ENCODE measurements around the gene CEP112. TPM values are rescaled to one million over a fixed set of nuclear protein-coding genes. Genes with fewer than 3 reads are reported as not detected.
"Not testable (repeated sequence)": the region's sequence is repeated elsewhere in the genome, so short reads cannot be mapped to it uniquely, and the experiment has no call there.

Gene CEP112
- total RNA-seq, 1 donor from 2014 or later: 14.5 TPM

DNA sequence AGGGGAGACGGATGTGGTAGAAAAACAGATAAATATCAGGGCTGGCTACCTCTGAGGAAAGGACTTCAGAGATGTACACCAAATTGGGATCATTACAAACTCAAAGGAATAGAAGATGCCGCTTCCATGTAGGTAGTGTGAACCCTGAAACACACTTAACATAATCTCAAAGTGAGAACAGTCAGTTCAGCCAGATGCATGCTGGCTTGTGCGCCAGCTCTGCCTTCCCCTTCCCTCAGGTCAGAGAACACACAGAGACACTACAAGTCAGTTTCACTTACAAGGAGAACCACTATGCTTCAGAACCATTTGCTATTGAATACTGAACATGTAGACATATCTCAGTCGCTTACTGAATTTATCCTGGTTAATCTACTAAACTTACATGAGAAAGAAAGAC, 454.5 kb downstream of the CEP112 start:
- Histone ChIP-seq H3K27me3 (ENCODE audit: low read depth) (no peaks in the 10 kb centered on the region), H3K27ac (replicated peaks) (peak overlapping the region; percentile 57), H3K9me3 (replicated peaks) (peaks cover 12% of the 10 kb centered on the region), H3K36me3 (peaks cover 9% of the 10 kb centered on the region), H3K4me1 (peaks cover 7% of the 10 kb centered on the region), H3K4me3 (no peak overlapping the region)
- TF ChIP-seq, protein P1, sequence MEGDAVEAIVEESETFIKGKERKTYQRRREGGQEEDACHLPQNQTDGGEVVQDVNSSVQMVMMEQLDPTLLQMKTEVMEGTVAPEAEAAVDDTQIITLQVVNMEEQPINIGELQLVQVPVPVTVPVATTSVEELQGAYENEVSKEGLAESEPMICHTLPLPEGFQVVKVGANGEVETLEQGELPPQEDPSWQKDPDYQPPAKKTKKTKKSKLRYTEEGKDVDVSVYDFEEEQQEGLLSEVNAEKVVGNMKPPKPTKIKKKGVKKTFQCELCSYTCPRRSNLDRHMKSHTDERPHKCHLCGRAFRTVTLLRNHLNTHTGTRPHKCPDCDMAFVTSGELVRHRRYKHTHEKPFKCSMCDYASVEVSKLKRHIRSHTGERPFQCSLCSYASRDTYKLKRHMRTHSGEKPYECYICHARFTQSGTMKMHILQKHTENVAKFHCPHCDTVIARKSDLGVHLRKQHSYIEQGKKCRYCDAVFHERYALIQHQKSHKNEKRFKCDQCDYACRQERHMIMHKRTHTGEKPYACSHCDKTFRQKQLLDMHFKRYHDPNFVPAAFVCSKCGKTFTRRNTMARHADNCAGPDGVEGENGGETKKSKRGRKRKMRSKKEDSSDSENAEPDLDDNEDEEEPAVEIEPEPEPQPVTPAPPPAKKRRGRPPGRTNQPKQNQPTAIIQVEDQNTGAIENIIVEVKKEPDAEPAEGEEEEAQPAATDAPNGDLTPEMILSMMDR (IDR thresholded peaks at IDR 0.05; ENCODE audit: borderline replicate concordance): no peak
- DNase-seq: no peak
- intact Hi-C loops (cut with micrococcal nuclease): no loop called here

GRCh38 chr17:65733314-65733713, 458.6 kb downstream of the CEP112 start:
- H3K27ac ChIP-seq (replicated peaks): no peak overlapping the region
- peaks cover 25% of the 10 kb centered on the region for H3K4me1 ChIP-seq
- H3K9me3 ChIP-seq (replicated peaks): no peaks in the 10 kb centered on the region
- no peaks in the 10 kb centered on the region for H3K27me3 ChIP-seq (ENCODE audit: low read depth)
- no peaks in the 10 kb centered on the region for H3K36me3 ChIP-seq
- intact Hi-C loops (cut with micrococcal nuclease): no loop called here
- no peak for DNase-seq
- H3K4me3 ChIP-seq: no peak overlapping the region
- TF ChIP-seq, protein P1 (IDR thresholded peaks at IDR 0.05; ENCODE audit: borderline replicate concordance): no peak

- H3K36me3 ChIP-seq; intact Hi-C loops (cut with micrococcal nuclease); DNase-seq; H3K27me3 ChIP-seq (ENCODE audit: low read depth); H3K4me3 ChIP-seq; H3K27ac ChIP-seq (replicated peaks); H3K9me3 ChIP-seq (replicated peaks): not testable (repeated sequence)
- H3K4me1 ChIP-seq: peaks cover 28% of the 10 kb centered on the region
These were observed 459.3 kb downstream of the CEP112 start for GRCh38 chr17:65732667-65733066.

GRCh38 chr17:65730711-65731169, 461.2 kb downstream of the CEP112 start:
- Histone ChIP-seq H3K36me3 (no peaks in the 10 kb centered on the region), H3K9me3 (replicated peaks) (no peaks in the 10 kb centered on the region), H3K4me3 (no peak overlapping the region), H3K27ac (replicated peaks) (peak overlapping the region; percentile 36), H3K4me1 (peaks cover 28% of the 10 kb centered on the region), H3K27me3 (ENCODE audit: low read depth) (no peaks in the 10 kb centered on the region)
- TF ChIP-seq, protein P1 (IDR thresholded peaks at IDR 0.05; ENCODE audit: borderline replicate concordance): no peak
- no peak for DNase-seq
- intact Hi-C loops (cut with micrococcal nuclease): no loop called here

- TF ChIP-seq, protein P1 (IDR thresholded peaks at IDR 0.05; ENCODE audit: borderline replicate concordance): no peak
- H3K36me3 ChIP-seq: no peaks in the 10 kb centered on the region
- H3K9me3 ChIP-seq (replicated peaks): no peaks in the 10 kb centered on the region
- peaks cover 28% of the 10 kb centered on the region for H3K4me1 ChIP-seq
- H3K4me3 ChIP-seq: no peak overlapping the region
- DNase-seq: no peak
- no peaks in the 10 kb centered on the region for H3K27me3 ChIP-seq (ENCODE audit: low read depth)
- intact Hi-C loops (cut with micrococcal nuclease): no loop called here
- no peak overlapping the region for H3K27ac ChIP-seq (replicated peaks)
These were observed 462.7 kb downstream of the CEP112 start for GRCh38 chr17:65729207-65729606.

DNA sequence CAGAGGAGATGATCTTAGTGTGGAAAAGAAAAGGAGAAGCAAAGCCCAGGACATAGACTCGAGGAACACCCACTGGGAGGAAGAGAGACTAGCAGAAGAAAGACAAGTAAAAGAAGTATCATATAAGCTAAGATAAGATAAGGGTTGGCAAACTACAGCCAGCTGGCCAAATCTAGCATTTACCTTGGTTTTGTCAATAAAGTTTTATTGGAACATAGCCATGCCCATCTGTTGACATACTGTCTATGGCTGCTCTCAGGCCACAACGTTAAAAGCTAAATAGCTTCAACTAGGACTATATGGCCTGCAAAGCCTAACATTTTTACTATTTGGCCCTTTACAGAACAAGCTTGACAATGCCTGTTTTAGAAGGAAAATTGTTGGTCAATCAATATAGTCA, 464.1 kb downstream of the CEP112 start:
- no peaks in the 10 kb centered on the region for H3K36me3 ChIP-seq
- intact Hi-C loops (cut with micrococcal nuclease): no loop called here
- no peak overlapping the region for H3K4me3 ChIP-seq
- H3K4me1 ChIP-seq: peaks cover 28% of the 10 kb centered on the region
- no peaks in the 10 kb centered on the region for H3K27me3 ChIP-seq (ENCODE audit: low read depth)
- no peak for DNase-seq
- H3K9me3 ChIP-seq (replicated peaks): no peaks in the 10 kb centered on the region
- no peak overlapping the region for H3K27ac ChIP-seq (replicated peaks)
- TF ChIP-seq, protein P1 (IDR thresholded peaks at IDR 0.05; ENCODE audit: borderline replicate concordance): no peak
